ENCODE data around the gene CORIN.

Gene CORIN

DNA sequence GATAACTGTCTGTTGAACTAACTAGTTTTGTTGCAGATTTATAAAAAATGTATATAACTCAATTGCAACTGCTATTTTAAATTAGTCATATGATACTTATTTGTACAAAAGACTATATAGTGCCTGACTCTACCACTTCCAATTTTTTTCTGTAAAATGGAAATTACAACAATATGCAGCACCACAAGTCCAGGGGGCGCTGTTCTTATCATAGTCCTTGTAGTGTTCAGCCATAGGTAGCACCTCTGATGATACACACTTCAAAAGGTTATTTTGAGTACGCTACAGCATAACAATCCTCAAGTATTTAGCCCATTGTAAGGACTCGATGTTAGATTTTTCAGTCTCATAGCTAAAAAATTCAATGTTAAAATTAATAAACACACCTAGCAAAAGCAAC is 174.9 kb downstream of the CORIN start:
- Mint-ChIP-seq H3K9me3 (peaks cover 13% of the 10 kb centered on the region), H3K27me3 (ENCODE audit: low read depth) (peaks cover 13% of the 10 kb centered on the region), H3K4me1 (no peaks in the 10 kb centered on the region), H3K36me3 (ENCODE audit: low read depth) (no peaks in the 10 kb centered on the region), H3K27ac (no peak overlapping the region), H3K4me3 (no peak overlapping the region)
- TF ChIP-seq CTCF (IDR thresholded peaks at IDR 0.05; ENCODE audit: unreplicated experiment in 3 of 3): peak in 1 of 3 experiments; percentile 28

DNA sequence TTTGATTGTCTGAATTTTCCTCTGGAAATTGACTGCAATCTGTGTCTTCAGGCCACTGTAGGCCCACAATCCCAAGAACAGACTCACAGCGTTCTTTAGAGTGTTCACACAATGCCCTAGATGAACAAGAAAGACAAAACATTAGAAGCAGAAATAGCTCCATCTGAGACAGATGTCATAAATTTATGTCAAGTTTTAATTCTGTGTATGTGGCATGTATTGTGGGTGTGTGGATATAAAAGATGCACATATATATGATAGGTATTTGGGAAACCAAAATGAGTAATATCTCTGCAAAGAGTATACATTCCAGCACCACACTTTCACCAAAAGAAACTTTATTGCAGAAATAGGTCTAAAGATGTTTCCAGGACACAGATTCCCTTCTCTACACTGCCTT is 176.1 kb downstream of the CORIN start:
- H3K9me3 Mint-ChIP-seq: peaks cover 16% of the 10 kb centered on the region
- H3K27ac Mint-ChIP-seq: no peak overlapping the region
- no peaks in the 10 kb centered on the region for H3K4me1 Mint-ChIP-seq
- H3K36me3 Mint-ChIP-seq (ENCODE audit: low read depth): peaks cover 4% of the 10 kb centered on the region
- peaks cover 13% of the 10 kb centered on the region for H3K27me3 Mint-ChIP-seq (ENCODE audit: low read depth)
- no peak overlapping the region for H3K4me3 Mint-ChIP-seq
- TF ChIP-seq CTCF (IDR thresholded peaks at IDR 0.05; ENCODE audit: unreplicated experiment in 3 of 3): no peak

DNA sequence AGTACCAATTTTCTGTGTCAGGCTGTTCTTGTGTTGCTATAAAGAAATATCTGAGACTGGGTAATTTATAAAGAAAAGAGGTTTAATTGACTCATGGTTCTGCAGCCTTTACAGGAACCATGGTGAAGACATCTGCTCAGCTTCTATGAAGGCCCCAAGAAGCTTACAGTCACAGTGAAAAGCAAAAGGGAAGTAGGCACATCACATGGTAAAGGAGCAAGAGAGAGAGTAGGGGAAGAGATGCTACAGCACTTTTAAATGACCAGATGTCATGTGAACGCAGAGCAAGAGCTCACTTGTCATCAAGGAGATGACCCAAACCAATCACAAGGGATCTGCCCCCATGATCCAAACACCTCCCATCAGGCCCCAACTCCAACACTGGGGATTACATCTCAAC is 178.5 kb downstream of the CORIN start:
- Mint-ChIP-seq H3K4me3 (no peak overlapping the region), H3K4me1 (no peaks in the 10 kb centered on the region), H3K36me3 (ENCODE audit: low read depth) (peaks cover 4% of the 10 kb centered on the region)

GRCh38 chr4:47654972-47655693 is 182.7 kb downstream of the CORIN start:
- Mint-ChIP-seq H3K27ac (no peak overlapping the region), H3K36me3 (ENCODE audit: low read depth) (peaks cover 4% of the 10 kb centered on the region), H3K9me3 (peaks cover 16% of the 10 kb centered on the region), H3K4me3 (no peak overlapping the region), H3K4me1 (peaks cover 6% of the 10 kb centered on the region), H3K27me3 (ENCODE audit: low read depth) (peaks cover 6% of the 10 kb centered on the region)
- no peak for TF ChIP-seq CTCF (IDR thresholded peaks at IDR 0.05; ENCODE audit: unreplicated experiment in 3 of 3)

More for the DNA sequence above, 178.5 kb downstream of the CORIN start:
- Mint-ChIP-seq H3K27me3 (ENCODE audit: low read depth) (peaks cover 6% of the 10 kb centered on the region), H3K27ac (no peak overlapping the region), H3K9me3 (peaks cover 16% of the 10 kb centered on the region)
- TF ChIP-seq CTCF (IDR thresholded peaks at IDR 0.05; ENCODE audit: unreplicated experiment in 3 of 3): no peak

GRCh38 chr4:47652092-47652491 is 185.8 kb downstream of the CORIN start:
- H3K27ac Mint-ChIP-seq: no peak overlapping the region
- H3K27me3 Mint-ChIP-seq (ENCODE audit: low read depth): no peaks in the 10 kb centered on the region
- no peaks in the 10 kb centered on the region for H3K36me3 Mint-ChIP-seq (ENCODE audit: low read depth)
- no peaks in the 10 kb centered on the region for H3K9me3 Mint-ChIP-seq
- TF ChIP-seq CTCF (IDR thresholded peaks at IDR 0.05; ENCODE audit: unreplicated experiment in 3 of 3): no peak
- H3K4me3 Mint-ChIP-seq: no peak overlapping the region
- H3K4me1 Mint-ChIP-seq: peaks cover 6% of the 10 kb centered on the region

- no peak overlapping the region for H3K27ac Mint-ChIP-seq
- H3K4me3 Mint-ChIP-seq: no peak overlapping the region
- H3K9me3 Mint-ChIP-seq: no peaks in the 10 kb centered on the region
- TF ChIP-seq CTCF (IDR thresholded peaks at IDR 0.05; ENCODE audit: unreplicated experiment in 3 of 3): no peak
- H3K4me1 Mint-ChIP-seq: peaks cover 6% of the 10 kb centered on the region
- H3K27me3 Mint-ChIP-seq (ENCODE audit: low read depth): no peaks in the 10 kb centered on the region
- no peaks in the 10 kb centered on the region for H3K36me3 Mint-ChIP-seq (ENCODE audit: low read depth)
Measured at GRCh38 chr4:47651231-47651630, 186.6 kb downstream of the CORIN start.

Measured in nephron (organoid).